Osteoblast (primary cell): Measurements from ENCODE around the gene CRYZL1. TPM values are rescaled to one million over a fixed set of nuclear protein-coding genes. Genes with fewer than 3 reads are reported as not detected.

Source experiments
- DNase-seq: peaks from one replicate; pipeline ENCODE4 v3.0.0; 2011; ENCODE audit warnings: low spot score, mixed read lengths; ENCODE audit not compliant: insufficient read length; ENCODE audit errors: missing footprints
- H2AFZ ChIP-seq: 2 replicates; pipeline ENCODE4 v1.6.0; 2011; ENCODE audit warnings: mild to moderate bottlenecking, low read length
- H3K27ac ChIP-seq: 2 replicates; pipeline ENCODE4 v1.5.1; 2011; ENCODE audit warnings: mild to moderate bottlenecking, low read depth, low read length, moderate library complexity
- H3K27me3 ChIP-seq: 2 replicates; pipeline ENCODE4 v1.6.0; 2012; ENCODE audit warnings: mild to moderate bottlenecking, control low read depth, inconsistent platforms, low read length, moderate library complexity; ENCODE audit not compliant: insufficient read depth
- H3K36me3 ChIP-seq: 2 replicates; pipeline ENCODE4 v1.5.1; 2011; ENCODE audit warnings: mild to moderate bottlenecking, low read length, control low read depth, moderate library complexity; ENCODE audit not compliant: insufficient read depth
- H3K4me1 ChIP-seq: 2 replicates; pipeline ENCODE4 v1.5.1; 2011; ENCODE audit warnings: mild to moderate bottlenecking, low read length, control low read depth, moderate library complexity; ENCODE audit not compliant: insufficient read depth
- H3K4me2 ChIP-seq: 2 replicates; pipeline ENCODE4 v1.6.0; 2011; ENCODE audit warnings: mild to moderate bottlenecking, low read length; ENCODE audit not compliant: insufficient read depth
- H3K4me3 ChIP-seq: fragments of 200-600 bp; sonication (generic); 3 replicates; pipeline ENCODE4 v1.5.1; 2012; ENCODE audit warnings: mild to moderate bottlenecking, low read length, inconsistent platforms; ENCODE audit not compliant: insufficient read depth
- H3K79me2 ChIP-seq: 2 replicates; pipeline ENCODE4 v1.6.0; 2012; ENCODE audit warnings: mild to moderate bottlenecking, low read length, control low read depth, inconsistent platforms; ENCODE audit not compliant: insufficient read depth
- H3K9me3 ChIP-seq: 2 replicates; pipeline ENCODE4 v1.5.1; 2011; ENCODE audit warnings: low read depth, low read length, control low read depth
- H4K20me1 ChIP-seq: 2 replicates; pipeline ENCODE4 v1.6.0; 2012; ENCODE audit warnings: mild to moderate bottlenecking, low read length, control low read depth; ENCODE audit not compliant: insufficient read depth
- total RNA-seq: library from RNA; depleted of rRNA; stranded (reverse); fragments of >200 nt; gene quantifications from 2 replicates; pipeline ENCODE4 v1.2.3, GENCODE V29; 2012
- TF ChIP-seq, protein P1 (sequence below): IDR thresholded peaks from 2 replicates; pipeline ENCODE4 v1.5.1; 2011; ENCODE audit warnings: mild to moderate bottlenecking, low read depth, low read length, moderate library complexity; ENCODE audit errors: extremely low read depth

CRYZL1 gene
- total RNA-seq, 1 donor: 28.6 TPM

DNA sequence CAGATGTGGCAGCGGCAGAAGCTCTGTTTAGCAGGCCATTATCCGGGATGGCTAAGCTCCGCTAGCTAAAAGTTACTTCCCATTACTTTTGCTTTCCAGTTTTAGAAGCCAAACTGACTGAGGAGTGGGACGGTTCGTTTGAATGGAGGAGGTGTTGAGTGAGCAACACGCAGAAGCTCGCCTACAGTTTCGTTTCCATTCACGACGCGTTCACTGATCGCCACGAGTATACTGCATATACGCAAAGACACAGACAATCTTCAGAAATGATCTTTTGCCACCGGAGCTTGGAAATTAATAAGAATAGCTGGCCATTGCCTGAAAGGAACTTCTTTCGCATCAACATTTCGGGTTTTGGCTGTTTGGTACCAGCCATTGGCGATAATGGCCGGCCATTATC, 84.1 kb downstream of the CRYZL1 start:
- TF ChIP-seq, protein P1, sequence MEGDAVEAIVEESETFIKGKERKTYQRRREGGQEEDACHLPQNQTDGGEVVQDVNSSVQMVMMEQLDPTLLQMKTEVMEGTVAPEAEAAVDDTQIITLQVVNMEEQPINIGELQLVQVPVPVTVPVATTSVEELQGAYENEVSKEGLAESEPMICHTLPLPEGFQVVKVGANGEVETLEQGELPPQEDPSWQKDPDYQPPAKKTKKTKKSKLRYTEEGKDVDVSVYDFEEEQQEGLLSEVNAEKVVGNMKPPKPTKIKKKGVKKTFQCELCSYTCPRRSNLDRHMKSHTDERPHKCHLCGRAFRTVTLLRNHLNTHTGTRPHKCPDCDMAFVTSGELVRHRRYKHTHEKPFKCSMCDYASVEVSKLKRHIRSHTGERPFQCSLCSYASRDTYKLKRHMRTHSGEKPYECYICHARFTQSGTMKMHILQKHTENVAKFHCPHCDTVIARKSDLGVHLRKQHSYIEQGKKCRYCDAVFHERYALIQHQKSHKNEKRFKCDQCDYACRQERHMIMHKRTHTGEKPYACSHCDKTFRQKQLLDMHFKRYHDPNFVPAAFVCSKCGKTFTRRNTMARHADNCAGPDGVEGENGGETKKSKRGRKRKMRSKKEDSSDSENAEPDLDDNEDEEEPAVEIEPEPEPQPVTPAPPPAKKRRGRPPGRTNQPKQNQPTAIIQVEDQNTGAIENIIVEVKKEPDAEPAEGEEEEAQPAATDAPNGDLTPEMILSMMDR: no peak
- H2AFZ ChIP-seq: no peak overlapping the region

DNA sequence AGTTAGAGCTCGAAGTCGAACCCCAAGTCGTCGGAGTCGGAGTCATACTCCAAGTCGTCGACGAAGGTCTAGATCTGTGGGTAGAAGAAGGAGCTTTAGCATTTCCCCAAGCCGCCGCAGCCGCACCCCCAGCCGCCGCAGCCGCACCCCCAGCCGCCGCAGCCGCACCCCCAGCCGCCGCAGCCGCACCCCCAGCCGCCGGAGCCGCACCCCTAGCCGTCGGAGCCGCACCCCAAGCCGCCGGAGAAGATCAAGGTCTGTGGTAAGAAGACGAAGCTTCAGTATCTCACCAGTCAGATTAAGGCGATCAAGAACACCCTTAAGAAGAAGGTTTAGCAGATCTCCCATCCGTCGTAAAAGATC, 86.6 kb downstream of the CRYZL1 start:
- no peak overlapping the region for H3K4me3 ChIP-seq
- peaks cover 79% of the 10 kb centered on the region for H4K20me1 ChIP-seq
- peaks cover 94% of the 10 kb centered on the region for H3K36me3 ChIP-seq

More for the DNA sequence above, 84.1 kb downstream of the CRYZL1 start:
- no peak for DNase-seq
- Histone ChIP-seq H3K4me1 (no peaks in the 10 kb centered on the region), H3K4me3 (no peak overlapping the region), H3K27ac (no peak overlapping the region), H3K79me2 (peaks cover 96% of the 10 kb centered on the region), H3K27me3 (no peaks in the 10 kb centered on the region), H3K4me2 (no peak overlapping the region), H4K20me1 (peaks cover 68% of the 10 kb centered on the region), H3K9me3 (no peaks in the 10 kb centered on the region), H3K36me3 (peaks cover 93% of the 10 kb centered on the region)

DNA sequence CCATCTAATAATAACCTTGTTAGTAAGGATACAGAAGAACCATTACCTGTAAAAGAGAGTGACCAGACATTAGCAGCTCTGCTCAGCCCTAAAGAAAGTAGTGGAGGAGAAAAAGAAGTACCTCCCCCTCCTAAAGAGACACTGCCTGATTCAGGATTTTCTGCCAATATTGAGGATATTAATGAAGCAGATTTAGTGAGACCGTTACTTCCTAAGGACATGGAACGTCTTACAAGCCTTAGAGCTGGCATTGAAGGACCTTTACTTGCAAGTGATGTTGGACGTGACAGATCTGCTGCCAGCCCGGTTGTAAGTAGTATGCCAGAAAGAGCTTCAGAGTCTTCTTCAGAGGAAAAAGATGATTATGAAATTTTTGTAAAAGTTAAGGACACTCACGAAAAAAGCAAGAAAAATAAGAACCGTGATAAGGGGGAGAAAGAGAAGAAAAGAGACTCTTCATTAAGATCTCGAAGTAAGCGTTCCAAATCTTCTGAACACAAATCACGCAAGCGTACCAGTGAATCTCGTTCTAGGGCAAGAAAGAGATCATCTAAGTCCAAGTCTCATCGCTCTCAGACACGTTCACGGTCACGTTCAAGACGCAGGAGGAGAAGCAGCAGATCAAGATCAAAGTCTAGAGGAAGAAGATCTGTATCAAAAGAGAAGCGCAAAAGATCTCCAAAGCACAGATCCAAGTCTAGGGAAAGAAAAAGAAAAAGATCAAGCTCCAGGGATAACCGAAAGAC, 87.1 kb downstream of the CRYZL1 start:
- Histone ChIP-seq H2AFZ (no peak overlapping the region), H3K36me3 (peaks cover 94% of the 10 kb centered on the region), H3K27ac (no peak overlapping the region), H3K4me3 (no peak overlapping the region), H3K4me1 (no peaks in the 10 kb centered on the region), H3K4me2 (no peak overlapping the region), H3K9me3 (no peaks in the 10 kb centered on the region), H3K27me3 (no peaks in the 10 kb centered on the region), H3K79me2 (peaks cover 99% of the 10 kb centered on the region), H4K20me1 (peaks cover 85% of the 10 kb centered on the region)
- TF ChIP-seq, protein P1: no peak
- DNase-seq: no peak

More for the DNA sequence above, 86.6 kb downstream of the CRYZL1 start:
- Histone ChIP-seq H3K9me3 (no peaks in the 10 kb centered on the region), H2AFZ (no peak overlapping the region), H3K27ac (no peak overlapping the region), H3K79me2 (peaks cover 99% of the 10 kb centered on the region), H3K4me2 (no peak overlapping the region), H3K27me3 (no peaks in the 10 kb centered on the region), H3K4me1 (no peaks in the 10 kb centered on the region)
- DNase-seq: no peak
- TF ChIP-seq, protein P1: no peak

DNA sequence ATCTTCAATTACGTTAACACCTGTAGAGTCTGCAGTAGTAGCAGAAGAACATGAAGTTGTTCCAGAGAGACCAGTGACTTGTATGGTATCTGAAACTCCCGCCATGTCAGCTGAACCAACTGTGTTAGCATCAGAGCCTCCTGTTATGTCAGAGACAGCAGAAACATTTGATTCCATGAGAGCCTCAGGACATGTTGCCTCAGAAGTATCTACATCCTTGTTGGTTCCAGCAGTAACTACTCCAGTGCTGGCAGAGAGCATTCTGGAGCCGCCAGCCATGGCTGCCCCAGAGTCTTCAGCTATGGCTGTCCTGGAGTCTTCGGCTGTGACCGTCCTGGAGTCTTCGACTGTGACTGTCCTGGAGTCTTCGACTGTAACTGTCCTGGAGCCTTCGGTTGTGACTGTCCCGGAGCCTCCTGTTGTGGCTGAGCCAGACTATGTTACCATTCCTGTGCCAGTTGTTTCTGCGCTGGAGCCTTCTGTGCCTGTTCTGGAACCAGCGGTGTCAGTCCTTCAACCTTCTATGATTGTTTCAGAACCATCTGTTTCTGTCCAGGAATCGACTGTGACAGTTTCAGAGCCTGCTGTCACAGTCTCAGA, 88.4 kb downstream of the CRYZL1 start:
- DNase-seq: peak; percentile 46
- Histone ChIP-seq H3K4me2 (no peak overlapping the region), H2AFZ (no peak overlapping the region), H3K27ac (no peak overlapping the region), H3K4me3 (no peak overlapping the region), H3K4me1 (no peaks in the 10 kb centered on the region), H3K36me3 (peaks cover 94% of the 10 kb centered on the region), H4K20me1 (peaks cover 80% of the 10 kb centered on the region), H3K9me3 (no peaks in the 10 kb centered on the region), H3K79me2 (peaks cover 99% of the 10 kb centered on the region), H3K27me3 (no peaks in the 10 kb centered on the region)
- TF ChIP-seq, protein P1: no peak
